ENCODE results near the gene HOXC11. TPM values are rescaled to one million over a fixed set of nuclear protein-coding genes. Genes with fewer than 3 reads are reported as not detected.

HOXC11 gene
- total RNA-seq, 2 experiments from 2014 or later: not detected

- no peak for DNase-seq
- H3K27ac Mint-ChIP-seq: no peak overlapping the region
- ChIA-PET CTCF (interaction anchor here (2.6 kb wide), 1 partner anchor 218 kb away, joined by 21 read pairs; no protein-coding TSS in a partner anchor), POLR2A (no interaction called here)
- H3K36me3 Mint-ChIP-seq (ENCODE audit: low read depth): no peaks in the 10 kb centered on the region
- no peaks in the 10 kb centered on the region for H3K9me3 Mint-ChIP-seq (ENCODE audit: low read depth)
- intact Hi-C loops (cut with DNase I, micrococcal nuclease): loop anchor here in 1 of 2 experiments (5.0 kb wide), 1 partner anchor 69 kb away; the partner anchor contains the start of gene HOXC4
- peaks cover 13% of the 10 kb centered on the region for H3K4me1 Mint-ChIP-seq
- no peak overlapping the region for H3K4me3 Mint-ChIP-seq
- no peak for ATAC-seq
- peaks cover 86% of the 10 kb centered on the region for H3K27me3 Mint-ChIP-seq
These were observed 10.6 kb downstream of the HOXC11 start for GRCh38 chr12:53983568-53983949.

- peaks cover 16% of the 10 kb centered on the region for H3K4me1 Mint-ChIP-seq
These were observed 11.1 kb downstream of the HOXC11 start for GRCh38 chr12:53983950-53984572.

GRCh38 chr12:53984901-53985691, 12.2 kb downstream of the HOXC11 start, which contains the start of gene HOXC10:
TSS of gene HOXC10 (plus strand) at chr12:53985146. CDS start at chr12:53985260, 114 bp downstream.
- POLR2A ChIA-PET: interaction anchor here (1.2 kb wide), 1 partner anchor 66 kb away, joined by 3 read pairs; no protein-coding TSS in a partner anchor
- Mint-ChIP-seq H3K36me3 (ENCODE audit: low read depth) (no peaks in the 10 kb centered on the region), H3K4me3 (peak within 1 kb of the TSS; percentile 12), H3K27me3 (peaks cover 85% of the 10 kb centered on the region), H3K9me3 (ENCODE audit: low read depth) (no peaks in the 10 kb centered on the region), H3K27ac (no peak within 1 kb of the TSS), H3K4me1 (peaks cover 27% of the 10 kb centered on the region)
- CTCF ChIA-PET: interaction anchor here (0.6 to 5.6 kb wide), 29 partner anchors 8 to 382 kb away, joined by 3 to 37 read pairs (median 4); partner anchors contain the start of genes HOXC11, HOXC5, HOXC8 and HOXC9
- peak; percentile 82 for ATAC-seq
- peak; percentile 97 for DNase-seq
- intact Hi-C loops (cut with DNase I, micrococcal nuclease): loop anchor here (1.0 to 5.0 kb wide), 7 partner anchors 21 to 229 kb away; partner anchors contain the start of gene HOXC4 (in 1 of the 2)

More at GRCh38 chr12:53983950-53984572, 11.1 kb downstream of the HOXC11 start:
- Mint-ChIP-seq H3K9me3 (ENCODE audit: low read depth) (no peaks in the 10 kb centered on the region), H3K4me3 (no peak overlapping the region), H3K36me3 (ENCODE audit: low read depth) (no peaks in the 10 kb centered on the region), H3K27me3 (peaks cover 85% of the 10 kb centered on the region), H3K27ac (no peak overlapping the region)
- ChIA-PET CTCF (interaction anchor here (1.2 to 5.6 kb wide), 11 partner anchors 8 to 231 kb away, joined by 3 to 37 read pairs (median 9); partner anchors contain the start of genes HOXC11 and HOXC9), POLR2A (interaction anchor here (1.2 kb wide), 1 partner anchor 67 kb away, joined by 3 read pairs; no protein-coding TSS in a partner anchor)
- no peak for ATAC-seq
- intact Hi-C loops (cut with DNase I, micrococcal nuclease): loop anchor here (1.0 to 5.0 kb wide), 4 partner anchors 22 to 223 kb away; partner anchors contain the start of gene HOXC4 (in 1 of the 2)
- DNase-seq: no peak

GRCh38 chr12:53985692-53985993, 12.7 kb downstream of the HOXC11 start:
- no peak for DNase-seq
- no peaks in the 10 kb centered on the region for H3K9me3 Mint-ChIP-seq (ENCODE audit: low read depth)
- no peaks in the 10 kb centered on the region for H3K36me3 Mint-ChIP-seq (ENCODE audit: low read depth)
- peak overlapping the region; percentile 12 for H3K4me3 Mint-ChIP-seq
- ATAC-seq: no peak
- no peak overlapping the region for H3K27ac Mint-ChIP-seq
- H3K27me3 Mint-ChIP-seq: peaks cover 85% of the 10 kb centered on the region
- intact Hi-C loops (cut with DNase I, micrococcal nuclease): loop anchor here (1.0 to 5.0 kb wide), 4 partner anchors 205 to 229 kb away; no protein-coding TSS in a partner anchor
- peaks cover 31% of the 10 kb centered on the region for H3K4me1 Mint-ChIP-seq
- CTCF ChIA-PET: interaction anchor here (0.7 to 5.6 kb wide), 25 partner anchors 9 to 234 kb away, joined by 3 to 37 read pairs (median 5); partner anchors contain the start of genes HOXC11, HOXC5, HOXC8 and HOXC9
- POLR2A ChIA-PET: no interaction called here

- ATAC-seq (no peak), DNase-seq (peak; percentile 53)
- no peak overlapping the region for H3K4me3 Mint-ChIP-seq
- peaks cover 33% of the 10 kb centered on the region for H3K4me1 Mint-ChIP-seq
- ChIA-PET POLR2A (interaction anchor here (0.6 kb wide), 1 partner anchor 75 kb away, joined by 3 read pairs; no protein-coding TSS in a partner anchor), CTCF (interaction anchor here (0.6 to 5.6 kb wide), 20 partner anchors 9 to 229 kb away, joined by 3 to 37 read pairs (median 5); partner anchors contain the start of genes HOXC5, HOXC8 and HOXC9)
- intact Hi-C loops (cut with DNase I, micrococcal nuclease): loop anchor here (1.0 to 5.0 kb wide), 4 partner anchors 205 to 228 kb away; no protein-coding TSS in a partner anchor
- H3K36me3 Mint-ChIP-seq (ENCODE audit: low read depth): no peaks in the 10 kb centered on the region
- H3K27me3 Mint-ChIP-seq: peaks cover 83% of the 10 kb centered on the region
- no peaks in the 10 kb centered on the region for H3K9me3 Mint-ChIP-seq (ENCODE audit: low read depth)
- no peak overlapping the region for H3K27ac Mint-ChIP-seq
These were observed 13.2 kb downstream of the HOXC11 start for GRCh38 chr12:53985994-53986685.

- CTCF ChIA-PET: interaction anchor here (0.6 to 5.6 kb wide), 19 partner anchors 9 to 221 kb away, joined by 3 to 37 read pairs (median 5); partner anchors contain the start of genes HOXC5, HOXC8, HOXC9 and SMUG1
- peaks cover 84% of the 10 kb centered on the region for H3K27me3 Mint-ChIP-seq
- ATAC-seq (no peak), DNase-seq (no peak)
- H3K9me3 Mint-ChIP-seq (ENCODE audit: low read depth): no peaks in the 10 kb centered on the region
- no peaks in the 10 kb centered on the region for H3K36me3 Mint-ChIP-seq (ENCODE audit: low read depth)
- H3K4me3 Mint-ChIP-seq: no peak overlapping the region
- POLR2A ChIA-PET: interaction anchor here (0.6 kb wide), 1 partner anchor 74 kb away, joined by 3 read pairs; no protein-coding TSS in a partner anchor
- intact Hi-C loops (cut with DNase I, micrococcal nuclease): loop anchor here in 1 of 2 experiments (5.0 kb wide), 1 partner anchor 205 kb away; no protein-coding TSS in a partner anchor
- no peak overlapping the region for H3K27ac Mint-ChIP-seq
- H3K4me1 Mint-ChIP-seq: peaks cover 33% of the 10 kb centered on the region
These were observed 14.0 kb downstream of the HOXC11 start for GRCh38 chr12:53986686-53987483.

- intact Hi-C loops (cut with DNase I, micrococcal nuclease): loop anchor here in 1 of 2 experiments (2.0 to 5.0 kb wide), 2 partner anchors 17 to 204 kb away; no protein-coding TSS in a partner anchor
- H3K36me3 Mint-ChIP-seq (ENCODE audit: low read depth): no peaks in the 10 kb centered on the region
- no peak for DNase-seq
- no peak overlapping the region for H3K27ac Mint-ChIP-seq
- H3K9me3 Mint-ChIP-seq (ENCODE audit: low read depth): no peaks in the 10 kb centered on the region
- peaks cover 85% of the 10 kb centered on the region for H3K27me3 Mint-ChIP-seq
- peaks cover 33% of the 10 kb centered on the region for H3K4me1 Mint-ChIP-seq
- ChIA-PET POLR2A (no interaction called here), CTCF (interaction anchor here (0.6 to 5.6 kb wide), 11 partner anchors 9 to 228 kb away, joined by 3 to 37 read pairs (median 4); partner anchors contain the start of genes HOXC5 and SMUG1)
- no peak overlapping the region for H3K4me3 Mint-ChIP-seq
- ATAC-seq: no peak
These were observed 14.9 kb downstream of the HOXC11 start for GRCh38 chr12:53987787-53988230.

GRCh38 chr12:53988541-53989226, 15.8 kb downstream of the HOXC11 start:
- no peaks in the 10 kb centered on the region for H3K9me3 Mint-ChIP-seq (ENCODE audit: low read depth)
- intact Hi-C loops (cut with DNase I, micrococcal nuclease): loop anchor here in 1 of 2 experiments (2.0 to 5.0 kb wide), 2 partner anchors 16 to 204 kb away; no protein-coding TSS in a partner anchor
- ATAC-seq: no peak
- ChIA-PET CTCF (interaction anchor here (0.5 to 5.6 kb wide), 12 partner anchors 9 to 219 kb away, joined by 3 to 37 read pairs (median 4); partner anchors contain the start of genes HOXC5, HOXC9 and SMUG1), POLR2A (no interaction called here)
- H3K27ac Mint-ChIP-seq: no peak overlapping the region
- H3K36me3 Mint-ChIP-seq (ENCODE audit: low read depth): no peaks in the 10 kb centered on the region
- H3K4me3 Mint-ChIP-seq: no peak overlapping the region
- H3K27me3 Mint-ChIP-seq: peaks cover 83% of the 10 kb centered on the region
- peaks cover 33% of the 10 kb centered on the region for H3K4me1 Mint-ChIP-seq
- no peak for DNase-seq

Data from activated CD4-positive, alpha-beta T cell treated with anti-CD3 and anti-CD28 coated beads for 36 hours (primary cell).